ENCODE results near the gene ANXA5.

ANXA5 gene

DNA sequence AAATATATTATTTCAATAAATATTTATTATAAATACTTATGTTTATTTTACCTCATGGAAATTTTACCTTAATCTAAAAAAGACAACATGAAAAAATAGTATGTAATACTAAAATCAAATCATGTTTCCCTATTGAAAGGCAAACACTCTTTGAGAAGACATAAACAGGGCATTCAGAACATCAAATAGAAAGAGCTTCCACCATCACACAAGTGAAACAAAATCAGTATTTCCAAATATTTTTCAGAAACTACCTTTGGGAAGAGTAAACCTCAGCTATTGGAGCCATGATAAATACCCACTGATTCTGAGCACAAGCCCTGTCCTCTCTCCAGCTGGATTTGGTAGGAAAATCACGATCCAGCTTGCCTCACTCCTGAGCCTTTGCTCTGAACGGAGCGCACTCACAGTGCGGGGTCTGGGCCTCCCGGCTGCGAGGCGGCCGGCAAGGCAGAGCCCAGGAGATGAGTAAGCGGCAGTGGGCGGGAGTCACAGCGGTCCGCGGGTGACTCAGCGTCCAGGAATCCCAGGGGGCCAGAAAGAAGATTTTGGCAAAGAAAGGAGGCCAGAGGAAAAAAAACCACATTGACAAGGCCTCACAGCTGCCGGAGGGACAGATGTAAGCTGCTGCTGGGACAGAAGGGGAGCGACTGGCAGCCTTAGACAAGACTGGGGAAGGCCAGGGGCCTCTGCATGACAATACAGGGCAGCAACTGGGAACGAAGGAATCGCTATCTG, 14.7 kb upstream of the ANXA5 start:
- no peak for FAIRE-seq

DNA sequence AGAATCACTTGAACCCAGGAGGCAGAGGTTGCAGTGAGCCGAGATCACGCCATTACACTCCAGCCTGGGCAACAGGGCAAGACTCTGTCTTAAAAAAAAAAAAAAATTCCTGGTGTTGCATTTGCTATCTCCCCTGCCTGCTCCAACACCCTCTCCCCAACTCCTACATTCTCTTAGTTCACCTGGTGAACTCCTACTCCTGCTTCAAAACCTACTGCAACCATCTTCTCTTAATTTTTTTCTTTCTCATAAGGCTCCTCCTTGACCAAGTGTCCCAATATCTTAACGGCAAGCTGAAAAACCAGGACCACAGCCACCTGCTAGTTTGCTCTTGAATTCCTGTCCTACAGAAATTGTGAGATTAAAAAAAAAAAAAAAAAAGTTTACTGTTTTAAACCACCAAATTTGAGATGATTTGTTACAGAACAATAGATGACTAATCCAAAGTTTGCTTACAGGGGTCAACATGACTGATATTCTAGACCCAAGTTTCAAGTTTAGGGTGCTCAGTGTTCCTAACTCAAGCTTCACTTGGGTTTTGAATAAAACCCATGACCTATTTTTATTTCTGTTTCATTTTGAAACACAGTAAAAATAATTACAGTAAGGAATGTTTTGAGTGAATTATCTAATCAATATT, 13.1 kb upstream of the ANXA5 start:
- no peak for FAIRE-seq

DNA sequence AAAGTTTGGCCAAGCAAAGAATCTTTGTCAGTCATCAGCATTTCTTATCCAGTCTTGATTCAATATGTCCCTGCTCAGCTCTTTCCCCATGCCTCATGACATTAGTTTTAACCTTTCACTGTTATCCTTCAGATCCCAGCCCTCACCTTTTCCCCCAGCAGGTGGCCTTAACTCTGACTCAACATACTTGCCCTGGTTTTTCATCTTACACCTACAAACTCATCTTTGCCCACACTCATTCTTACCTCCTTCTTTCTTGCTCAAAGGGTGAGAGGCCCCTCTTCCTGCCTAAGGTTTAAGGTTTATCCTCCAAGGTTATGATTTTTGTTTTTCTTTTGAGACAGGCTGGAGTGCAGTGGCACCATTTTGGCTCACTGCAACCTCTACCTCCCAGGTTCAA, 10.6 kb upstream of the ANXA5 start:
- no peak for FAIRE-seq

DNA sequence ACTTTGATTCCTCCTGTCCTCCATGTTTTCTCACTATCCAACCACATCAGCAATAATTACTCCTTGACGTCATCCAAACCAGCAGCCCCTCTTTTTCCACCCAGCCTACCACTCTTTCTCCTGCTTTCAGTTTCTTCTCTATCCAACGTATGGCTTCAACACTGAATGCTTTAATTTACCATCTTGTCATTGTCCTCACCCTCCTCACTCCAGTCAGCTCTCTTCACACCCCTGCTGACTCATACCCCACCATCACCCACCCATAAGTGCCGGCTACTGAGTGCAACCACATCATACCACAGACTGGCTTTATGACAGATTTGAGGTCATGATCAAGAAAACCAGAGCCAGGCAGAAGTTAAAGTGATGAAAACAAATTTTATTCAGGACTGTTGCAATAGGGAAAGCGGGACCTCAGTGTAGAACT, 9.8 kb upstream of the ANXA5 start:
- no peak for FAIRE-seq

DNA sequence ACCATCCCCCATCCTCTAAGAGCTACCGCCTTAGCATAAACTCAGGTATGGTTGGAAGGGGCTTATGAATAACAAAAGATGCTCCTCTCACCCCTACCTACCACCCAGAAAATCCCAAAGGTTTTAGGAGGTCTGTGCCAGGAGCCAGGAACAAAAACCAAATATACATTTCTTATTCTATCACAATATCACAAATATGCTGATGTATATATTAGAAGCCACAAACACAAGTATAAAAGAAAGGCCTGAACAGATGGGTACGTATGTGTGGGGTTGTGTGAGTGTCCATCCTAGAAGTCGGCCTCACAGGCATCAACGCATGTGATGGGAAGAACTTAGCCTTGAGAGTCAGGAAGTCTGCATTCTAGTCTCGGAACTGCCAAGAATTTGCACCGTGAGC, 8.7 kb upstream of the ANXA5 start:
- no peak for FAIRE-seq

DNA sequence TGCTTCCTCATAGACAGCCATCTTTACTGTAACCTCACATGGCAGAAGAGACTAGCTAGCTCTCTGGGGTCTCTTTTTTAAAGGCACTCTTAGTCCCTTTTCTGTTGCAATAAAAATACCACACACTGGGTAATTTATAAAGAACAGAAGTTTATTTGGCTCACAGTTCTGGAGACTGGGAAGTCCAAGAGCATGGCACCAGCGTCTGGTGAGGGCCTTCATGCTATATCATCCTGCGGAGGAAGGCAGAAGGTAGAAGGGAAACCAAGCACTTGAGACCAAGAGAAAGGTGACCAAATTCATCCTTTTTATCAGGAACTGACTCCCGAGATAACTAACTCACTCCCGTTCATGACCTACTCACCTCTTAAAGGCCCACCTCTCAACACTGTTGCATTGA, 5.4 kb upstream of the ANXA5 start:
- FAIRE-seq = no peak

DNA sequence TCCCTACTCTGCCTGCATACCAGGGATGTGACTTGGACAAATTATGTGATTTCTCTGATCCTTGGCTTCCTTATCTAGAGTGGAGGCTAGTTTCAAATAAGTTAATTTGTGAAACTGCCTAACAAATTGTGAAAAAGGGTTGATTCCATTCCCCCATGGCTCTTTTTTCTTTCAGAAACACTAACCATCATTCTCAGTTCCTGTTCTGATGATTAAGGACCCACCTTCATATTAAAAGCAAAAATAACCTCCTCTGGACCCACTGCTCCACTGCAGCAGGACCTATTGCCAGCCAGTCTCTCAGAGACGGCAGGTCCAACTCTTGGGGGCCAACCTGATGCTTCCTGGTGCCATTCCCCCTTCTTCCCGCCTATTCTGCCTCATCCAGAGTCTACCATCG, 4.5 kb upstream of the ANXA5 start:
- FAIRE-seq = no peak

DNA sequence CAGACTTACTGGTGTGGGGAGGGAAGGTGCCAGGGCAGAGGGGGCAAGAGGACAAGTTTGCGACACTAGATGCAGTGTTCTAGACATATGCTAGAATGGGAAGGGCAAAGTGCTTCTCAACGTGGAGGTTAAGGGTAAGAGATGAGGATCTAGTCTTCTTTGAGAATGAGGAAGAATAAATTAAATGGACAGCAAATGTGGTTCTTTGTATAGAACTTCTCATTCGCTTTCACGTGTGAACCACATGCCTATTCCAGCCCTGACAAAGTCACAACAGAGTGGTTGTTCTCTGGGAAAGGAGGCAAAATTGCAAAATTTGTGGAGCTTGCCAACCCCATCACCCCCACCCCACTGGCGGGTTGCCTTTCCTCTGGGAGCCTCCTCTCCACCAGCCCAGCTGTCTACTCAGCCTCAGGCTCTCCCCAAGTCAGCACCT, 1.5 kb upstream of the ANXA5 start:
- FAIRE-seq = no peak

DNA sequence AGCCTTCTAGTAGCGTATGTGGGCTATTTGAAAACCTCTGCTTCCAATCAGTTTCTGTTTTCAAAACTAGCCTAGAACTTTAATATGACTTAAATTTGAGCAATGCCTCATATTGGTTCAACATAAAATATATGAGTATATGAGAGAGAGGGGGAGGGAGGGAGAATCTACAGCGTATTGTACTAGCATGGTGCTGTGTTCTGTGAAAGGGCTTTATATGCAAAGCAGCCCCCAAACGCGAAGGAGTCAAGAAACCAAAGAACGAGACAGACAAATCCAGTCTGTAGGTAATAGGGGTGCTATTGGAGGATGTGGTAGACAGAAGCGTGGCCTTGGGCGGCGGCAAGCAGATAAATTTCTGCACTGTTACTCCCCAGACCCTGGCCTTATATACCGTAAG, 784 bp upstream of the ANXA5 start:
- no peak for FAIRE-seq

DNA sequence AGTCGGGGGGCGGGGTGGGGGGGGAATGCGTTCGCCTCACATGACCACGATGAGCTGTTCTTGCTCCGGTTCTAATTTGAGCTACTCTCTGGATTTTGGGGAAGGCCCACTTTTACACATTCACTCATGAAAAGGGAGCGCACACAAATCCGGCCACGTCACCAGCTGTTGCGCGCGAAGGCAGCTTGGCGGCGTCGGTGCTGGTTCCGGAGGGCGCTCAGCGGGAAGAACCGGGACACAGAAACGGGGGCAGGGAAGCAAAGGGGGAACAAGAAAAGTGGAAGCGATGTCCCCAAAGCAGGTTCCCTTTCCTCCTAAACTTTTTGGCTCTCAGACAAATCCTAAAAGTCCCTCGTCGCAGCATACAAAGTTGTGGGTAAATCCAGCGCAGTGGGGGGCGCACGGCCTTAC, 605 bp downstream of the ANXA5 start:
- no peak for FAIRE-seq

DNA sequence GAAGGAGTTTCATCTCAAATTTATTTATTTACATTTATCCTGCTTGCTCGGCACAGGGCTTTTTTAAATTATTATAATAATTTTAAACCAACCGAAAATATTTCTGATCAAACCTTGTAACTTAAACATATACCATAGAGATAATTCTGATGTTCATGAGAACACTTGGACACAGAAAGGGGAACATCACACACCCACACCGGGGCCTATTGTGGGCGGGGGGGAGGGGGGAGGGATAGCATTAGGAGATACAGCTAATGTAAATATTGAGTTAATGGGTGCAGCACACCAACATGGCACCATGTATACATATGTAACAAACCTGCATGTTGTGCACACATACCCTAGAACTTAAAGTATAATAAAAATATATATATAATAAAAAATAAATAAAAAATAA, 2.9 kb downstream of the ANXA5 start:
- FAIRE-seq = no peak

DNA sequence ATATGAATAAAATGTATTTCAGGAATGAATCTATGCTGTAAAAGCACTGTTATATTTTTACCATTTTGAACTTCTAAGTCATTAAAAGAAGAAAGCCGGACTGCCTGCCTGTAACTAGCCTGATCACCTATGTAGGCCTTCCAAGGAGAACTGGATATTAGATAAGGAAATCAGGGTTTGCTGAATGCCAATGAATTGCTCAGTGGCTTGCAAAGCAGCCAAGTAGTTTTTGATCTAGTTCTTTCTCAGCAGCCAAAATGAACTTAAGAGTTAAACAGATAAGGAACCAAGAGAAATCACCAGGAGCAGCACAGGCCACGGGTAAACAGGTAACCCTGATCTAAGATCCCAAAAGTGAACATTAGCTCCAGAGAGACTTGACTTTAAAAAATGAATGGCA, 3.3 kb downstream of the ANXA5 start:
- no peak for FAIRE-seq

DNA sequence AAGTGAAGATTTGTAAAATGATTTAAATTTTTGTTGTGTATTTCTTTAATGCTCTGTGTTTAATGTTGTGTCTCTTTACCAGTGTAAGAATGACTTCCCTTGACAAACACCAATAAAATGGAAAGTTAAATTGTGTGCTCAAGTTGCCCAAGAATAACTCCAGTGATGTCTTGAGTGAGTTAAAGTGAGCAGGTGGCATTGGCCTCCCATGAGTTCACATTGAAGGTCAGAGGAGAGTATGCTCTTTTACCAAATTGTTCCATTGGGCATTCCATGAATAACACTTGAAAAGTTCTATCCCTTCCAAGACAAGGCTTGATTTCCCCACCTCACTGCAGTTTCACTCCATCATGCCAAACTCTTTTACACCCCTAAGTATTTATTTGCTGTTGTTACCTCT, 4.5 kb downstream of the ANXA5 start:
- no peak for FAIRE-seq

DNA sequence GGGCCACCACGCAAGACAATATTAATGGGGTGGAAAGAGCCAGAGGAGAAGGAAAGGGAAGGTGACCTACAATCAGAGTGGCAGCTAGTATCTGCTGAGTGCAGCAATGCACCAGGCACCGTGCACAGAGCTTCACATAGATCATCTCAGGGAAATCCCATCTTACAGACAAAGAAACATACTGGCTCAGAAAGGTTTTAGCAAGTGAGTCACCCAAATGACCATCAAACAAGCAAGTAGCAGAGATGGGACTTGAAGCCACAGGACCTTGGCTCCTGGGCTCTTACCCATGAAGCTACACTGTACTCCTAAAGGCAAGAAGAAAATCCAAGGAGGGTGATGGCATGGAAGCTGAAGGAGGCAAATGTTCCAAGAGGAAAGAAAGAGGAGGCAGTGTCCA, 6.8 kb downstream of the ANXA5 start:
- FAIRE-seq = no peak

DNA sequence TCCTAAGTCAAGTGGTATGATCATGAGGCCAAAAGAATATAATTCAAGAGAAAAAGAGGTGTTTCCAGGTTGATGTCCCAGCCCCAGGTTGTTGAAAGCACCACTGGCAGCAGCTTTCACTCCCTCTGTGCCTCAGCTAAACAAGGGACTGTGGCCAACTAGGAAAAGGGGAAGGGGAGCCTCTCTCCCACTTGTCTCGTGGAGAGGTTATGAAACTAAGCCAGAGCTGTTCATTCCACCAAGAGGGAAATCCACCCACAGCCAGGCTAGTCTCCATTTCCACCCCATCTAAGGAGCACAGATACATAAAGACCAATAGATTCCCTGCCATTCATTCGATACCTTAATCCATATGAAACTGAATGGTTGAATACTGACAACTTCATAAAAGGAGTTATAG, 8.1 kb downstream of the ANXA5 start:
- FAIRE-seq = no peak

DNA sequence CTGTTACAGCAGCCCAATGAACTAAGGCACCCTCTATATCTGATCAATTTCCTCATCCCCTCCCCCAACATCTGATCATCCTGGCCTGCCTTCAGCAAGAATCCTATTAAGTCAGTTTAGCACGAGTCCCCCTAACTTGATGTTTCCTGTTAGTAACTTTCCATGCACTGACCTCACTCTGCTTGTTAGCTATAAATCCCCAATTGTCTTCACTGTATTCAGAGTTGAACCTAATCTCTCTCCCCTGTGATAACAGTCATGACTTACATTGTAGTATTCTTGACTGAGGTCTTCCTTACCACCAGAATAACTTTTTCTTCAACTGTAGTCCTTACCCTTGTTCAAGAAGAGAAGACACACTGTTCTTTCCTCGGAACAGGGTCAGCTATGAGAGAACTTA, 8.5 kb downstream of the ANXA5 start:
- FAIRE-seq = no peak

DNA sequence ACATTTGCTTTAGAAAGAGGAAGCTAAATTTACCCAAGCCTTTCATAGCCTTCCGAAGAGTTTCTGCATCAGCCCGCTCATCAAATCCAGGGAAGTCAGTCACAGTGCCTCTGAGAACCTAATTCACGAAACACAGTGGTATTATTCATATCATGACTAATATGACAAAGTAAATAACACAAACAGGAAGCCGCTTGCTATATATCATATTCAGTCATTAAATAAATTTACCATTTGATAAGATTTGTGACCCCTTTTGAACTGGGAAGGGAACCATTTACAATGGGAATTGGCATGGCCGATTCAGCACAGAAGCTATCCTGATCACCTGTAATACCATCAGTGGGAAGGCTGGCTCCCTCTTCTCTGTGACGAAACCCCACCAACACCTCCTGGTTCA, 10.5 kb downstream of the ANXA5 start:
- no peak for FAIRE-seq

DNA sequence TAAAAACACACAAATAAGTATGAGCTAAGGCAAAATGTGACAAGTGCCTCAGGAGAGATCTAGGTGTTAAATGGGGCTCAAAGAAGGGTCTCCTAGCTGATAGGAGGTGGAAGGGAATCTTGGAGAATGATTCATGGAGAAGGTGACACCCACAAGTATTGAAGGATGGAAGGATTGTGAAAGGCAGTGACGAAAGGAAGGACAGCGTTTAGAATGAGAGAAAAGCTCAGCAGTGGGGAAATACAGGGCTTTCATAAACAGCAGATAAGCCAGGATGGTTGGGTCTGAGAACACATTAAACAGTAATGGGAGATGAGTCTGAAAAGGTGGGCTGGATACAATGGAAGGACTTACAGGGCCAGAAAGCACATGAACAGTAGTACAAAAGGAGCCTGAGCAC, 11.5 kb downstream of the ANXA5 start:
- no peak for FAIRE-seq

DNA sequence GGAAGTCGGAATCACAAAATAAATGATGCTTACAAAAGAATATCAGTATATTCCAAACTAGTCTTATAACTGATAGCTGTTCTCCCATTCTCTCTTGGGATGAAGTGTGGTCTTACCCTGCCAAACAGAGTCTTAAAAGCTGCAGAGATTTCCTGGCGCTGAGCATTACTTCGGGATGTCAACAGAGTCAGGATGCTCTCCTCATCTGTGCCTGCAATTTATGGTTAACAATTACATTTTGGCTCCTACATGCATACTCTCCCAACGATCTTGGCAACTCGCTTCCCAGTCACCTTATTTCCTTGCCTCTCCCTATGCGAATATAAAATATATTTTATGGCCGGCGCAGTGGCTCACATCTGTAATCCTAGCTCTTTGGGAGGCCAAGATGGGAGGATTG, 12.2 kb downstream of the ANXA5 start:
- no peak for FAIRE-seq

DNA sequence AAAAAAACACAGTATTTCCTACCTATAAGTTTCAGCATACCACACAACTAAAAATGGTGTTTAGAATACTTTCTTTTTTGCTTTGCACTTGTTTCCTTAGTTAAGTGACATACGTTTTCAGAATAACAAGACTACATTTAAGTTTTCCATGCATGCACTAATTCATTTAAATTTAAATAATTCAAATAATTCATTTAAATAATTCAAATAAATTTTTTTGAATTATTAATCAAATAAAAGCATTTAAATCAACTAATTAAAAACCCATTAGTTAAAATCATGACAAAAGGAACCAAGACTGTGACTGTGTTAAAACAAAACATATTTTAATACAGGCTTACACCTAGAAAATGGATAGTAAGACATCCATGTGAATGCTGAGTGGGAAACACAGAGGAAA, 12.8 kb downstream of the ANXA5 start:
- FAIRE-seq = no peak

DNA sequence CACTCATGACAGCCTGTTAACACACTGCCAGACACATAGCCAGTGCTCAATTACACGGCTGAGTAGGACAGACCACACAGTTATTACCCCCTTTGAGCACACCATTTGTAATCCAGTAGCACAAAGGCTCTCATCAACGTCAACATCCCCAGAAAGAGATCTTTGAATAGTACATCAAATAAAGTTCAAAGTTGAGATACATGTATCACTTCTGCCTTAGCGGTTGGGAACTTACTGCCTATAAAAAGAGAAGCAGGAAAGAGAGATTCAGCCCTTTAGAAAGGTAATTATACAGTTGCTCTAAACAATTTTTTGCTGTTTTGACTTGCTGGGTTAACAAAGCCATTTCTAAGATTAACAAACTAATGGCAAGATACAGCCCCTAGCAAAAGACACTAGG, 16.2 kb downstream of the ANXA5 start:
- FAIRE-seq = no peak

DNA sequence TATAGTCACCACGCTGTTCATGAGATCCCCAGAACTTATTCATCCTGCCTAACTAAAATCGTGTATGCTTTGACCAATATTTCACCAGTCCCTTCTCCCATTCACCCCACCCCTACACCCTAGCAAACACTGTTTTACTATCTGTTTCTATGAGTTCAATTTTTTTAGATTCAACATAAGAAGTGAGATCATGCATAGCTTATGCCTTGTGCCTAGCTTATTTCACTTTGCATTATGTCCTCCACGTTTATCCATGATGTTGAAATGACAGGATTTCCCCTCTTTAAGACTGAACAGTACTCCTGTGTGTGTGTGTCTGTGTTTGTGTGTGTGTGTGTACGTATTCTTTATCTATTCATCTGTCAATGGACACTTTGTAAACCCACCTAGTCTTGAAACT, 16.8 kb downstream of the ANXA5 start:
- FAIRE-seq = no peak

DNA sequence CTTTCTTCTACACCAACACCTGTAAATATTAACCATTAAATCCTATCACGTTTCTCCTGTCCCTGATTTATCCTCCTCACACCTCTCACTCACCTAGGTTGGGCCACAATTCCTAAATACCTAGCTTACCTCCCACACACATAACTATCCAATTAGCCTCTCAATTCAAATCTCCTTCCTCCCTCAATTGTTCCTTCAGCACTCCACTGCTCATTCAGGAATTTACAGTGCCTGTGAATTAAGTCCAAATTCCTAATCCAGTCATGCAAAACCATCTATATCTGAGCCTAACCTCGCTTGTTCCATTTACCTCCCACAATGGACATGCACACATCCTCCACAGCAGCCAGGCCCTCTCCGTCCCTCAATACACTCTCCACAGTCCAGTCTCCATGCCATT, 17.5 kb downstream of the ANXA5 start:
- FAIRE-seq = no peak

DNA sequence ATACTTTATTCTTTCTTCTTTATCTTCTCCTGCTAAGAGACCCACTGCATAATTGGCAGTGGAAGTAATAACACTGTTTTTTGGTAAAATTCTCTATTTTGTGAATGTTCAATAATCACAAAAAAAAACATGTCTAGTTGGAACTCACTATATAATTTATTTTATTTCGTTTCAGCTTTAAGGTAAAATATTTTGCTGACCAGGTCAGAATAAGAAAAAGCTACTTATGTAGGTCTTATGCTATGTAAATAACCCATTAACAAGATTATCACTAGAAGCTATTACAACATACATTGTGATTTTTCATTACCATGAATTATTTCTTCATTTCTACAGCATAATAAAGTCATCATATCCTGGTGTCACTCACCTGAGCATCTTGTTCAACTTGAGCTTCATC, 19.3 kb downstream of the ANXA5 start:
- FAIRE-seq = no peak
